A549 (cell line): ENCODE results near the gene CD99L2.

Experiments
- CEBPB ChIP-seq, 2 experiments: fragments of >200 bp in 1 of 2; sonication (Bioruptor Twin) in 1 of 2; formaldehyde crosslinking in 1 of 2; IDR thresholded peaks; 2 replicates each; pipeline ENCODE4 v1.6.1; 2012 to 2016
- CTCF ChIP-seq: fragments of >200 bp; sonication (Bioruptor Twin); formaldehyde crosslinking; IDR thresholded peaks from 3 replicates; pipeline ENCODE4 v1.5.1; 2016
- EHF ChIP-seq: fragments of 250-450 bp; sonication (Bioruptor Pico); IDR thresholded peaks from 2 replicates; pipeline ENCODE4 v1.5.0; 2020; ENCODE audit warnings: mild to moderate bottlenecking
- EP300 ChIP-seq, 2 experiments: fragments of >200 bp; sonication (Bioruptor Twin); formaldehyde crosslinking; IDR thresholded peaks; 2 replicates in 1 of 2; 3 replicates in 1 of 2; pipeline ENCODE4 v1.6.1; 2016 to 2017
- KDM5A ChIP-seq: fragments of 200-600 bp; sonication (generic); IDR thresholded peaks from 2 replicates; pipeline ENCODE4 v1.6.1; 2016; ENCODE audit warnings: antibody characterized with exemption, mild to moderate bottlenecking
- MAX ChIP-seq: IDR thresholded peaks from 2 replicates; pipeline ENCODE4 v1.6.1; 2012
- MAZ ChIP-seq: fragments of 150-350 bp; IDR thresholded peaks from 2 replicates; pipeline ENCODE4 v1.6.1; 2014; ENCODE audit warnings: antibody characterized with exemption, low read depth, low read length, borderline replicate concordance
- MYC ChIP-seq: IDR thresholded peaks from 2 replicates; pipeline ENCODE4 v1.6.1; 2012; ENCODE audit warnings: mild to moderate bottlenecking, inconsistent platforms, low read length, improper control_type of control experiment, borderline replicate concordance
- POLR2A ChIP-seq: IDR thresholded peaks from 2 replicates; pipeline ENCODE4 v1.6.1; 2012; ENCODE audit warnings: mild to moderate bottlenecking, low read length
- POLR2AphosphoS2 ChIP-seq: conservative IDR thresholded peaks from 2 replicates; pipeline ENCODE4 v1.6.1; 2012; ENCODE audit warnings: low read length, improper control_type of control experiment, inconsistent platforms
- USF2 ChIP-seq: fragments of 450-650 bp; IDR thresholded peaks from 2 replicates; pipeline ENCODE4 v1.6.1; 2014; ENCODE audit warnings: antibody characterized with exemption
- TF ChIP-seq, protein P1 (sequence below): IDR thresholded peaks from 2 replicates; pipeline ENCODE4 v1.6.1; 2012
- TF ChIP-seq, protein P2 (sequence below): fragments of 250-450 bp; sonication (Bioruptor Pico); IDR thresholded peaks from 2 replicates; pipeline ENCODE4 v1.5.0; 2021; ENCODE audit warnings: mild to moderate bottlenecking, moderate library complexity, borderline replicate concordance

GRCh38 chrX:150873616-150874015 lies 24.9 kb downstream of the CD99L2 start:
- no peak for TF ChIP-seq CTCF
- TF ChIP-seq EHF: no peak
- no peak for TF ChIP-seq POLR2A
- TF ChIP-seq MAZ: no peak
- no peak for TF ChIP-seq KDM5A
- no peak for TF ChIP-seq MAX
- TF ChIP-seq POLR2AphosphoS2: no peak
- TF ChIP-seq, protein P1, sequence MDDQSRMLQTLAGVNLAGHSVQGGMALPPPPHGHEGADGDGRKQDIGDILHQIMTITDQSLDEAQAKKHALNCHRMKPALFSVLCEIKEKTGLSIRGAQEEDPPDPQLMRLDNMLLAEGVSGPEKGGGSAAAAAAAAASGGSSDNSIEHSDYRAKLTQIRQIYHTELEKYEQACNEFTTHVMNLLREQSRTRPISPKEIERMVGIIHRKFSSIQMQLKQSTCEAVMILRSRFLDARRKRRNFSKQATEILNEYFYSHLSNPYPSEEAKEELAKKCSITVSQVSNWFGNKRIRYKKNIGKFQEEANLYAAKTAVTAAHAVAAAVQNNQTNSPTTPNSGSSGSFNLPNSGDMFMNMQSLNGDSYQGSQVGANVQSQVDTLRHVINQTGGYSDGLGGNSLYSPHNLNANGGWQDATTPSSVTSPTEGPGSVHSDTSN: no peak
- no peak for TF ChIP-seq CEBPB (IDR thresholded peaks at IDR 0.05)
- no peak for TF ChIP-seq MYC
- TF ChIP-seq USF2: no peak
- TF ChIP-seq, protein P2, sequence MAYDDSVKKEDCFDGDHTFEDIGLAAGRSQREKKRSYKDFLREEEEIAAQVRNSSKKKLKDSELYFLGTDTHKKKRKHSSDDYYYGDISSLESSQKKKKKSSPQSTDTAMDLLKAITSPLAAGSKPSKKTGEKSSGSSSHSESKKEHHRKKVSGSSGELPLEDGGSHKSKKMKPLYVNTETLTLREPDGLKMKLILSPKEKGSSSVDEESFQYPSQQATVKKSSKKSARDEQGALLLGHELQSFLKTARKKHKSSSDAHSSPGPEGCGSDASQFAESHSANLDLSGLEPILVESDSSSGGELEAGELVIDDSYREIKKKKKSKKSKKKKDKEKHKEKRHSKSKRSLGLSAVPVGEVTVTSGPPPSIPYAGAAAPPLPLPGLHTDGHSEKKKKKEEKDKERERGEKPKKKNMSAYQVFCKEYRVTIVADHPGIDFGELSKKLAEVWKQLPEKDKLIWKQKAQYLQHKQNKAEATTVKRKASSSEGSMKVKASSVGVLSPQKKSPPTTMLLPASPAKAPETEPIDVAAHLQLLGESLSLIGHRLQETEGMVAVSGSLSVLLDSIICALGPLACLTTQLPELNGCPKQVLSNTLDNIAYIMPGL (CRISPR knock-in tag): no peak
- no peak for TF ChIP-seq EP300 (IDR thresholded peaks at IDR 0.05)
